HG03175 (cell line): ENCODE results near the gene CNTNAP5.

ENCODE experiments used
- ATAC-seq: cut with Tn5 transposase; IDR thresholded peaks from one replicate; pipeline ENCODE4 v1.9.1; 2021; ENCODE audit warnings: mild to moderate bottlenecking, moderate library complexity; ENCODE audit not compliant: unreplicated experiment

Gene CNTNAP5

GRCh38 chr2:124959581-124959980, 934.5 kb downstream of the CNTNAP5 start:
- ATAC-seq, result no peak

DNA sequence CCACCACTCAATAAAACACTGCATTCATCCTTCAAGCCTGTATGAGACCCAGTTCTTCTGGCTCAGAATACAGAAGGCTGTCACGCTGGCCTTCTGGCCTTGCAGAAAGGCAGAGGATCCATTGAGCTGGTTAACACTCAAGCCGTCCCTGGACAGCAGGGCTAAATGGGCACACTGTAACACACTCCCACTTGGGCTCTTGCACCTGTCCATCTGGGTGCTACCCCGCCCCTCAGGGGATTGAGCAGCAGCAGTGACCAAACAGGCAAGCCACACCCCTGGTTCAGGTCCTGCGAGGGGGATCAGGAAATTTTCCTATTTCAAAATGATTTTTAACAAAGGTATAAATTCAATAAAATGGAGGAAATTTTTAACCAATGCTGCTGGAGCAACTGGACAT, 936.0 kb downstream of the CNTNAP5 start:
- ATAC-seq, result no peak
